Frontal cortex (tissue), 4 donors: ENCODE measurements around the gene ZSCAN22. TPM values are rescaled to one million over a fixed set of nuclear protein-coding genes. Genes with fewer than 3 reads are reported as not detected.

Source experiments
- DNase-seq, 2 donors: peaks; one replicate each; pipeline ENCODE4 v3.0.0; 2012; ENCODE audit warnings: low spot score in 2 of 2
- FAIRE-seq: peaks from 2 replicates; lab custom pipeline; 2012; peaks lifted over from hg19 to GRCh38; lab: Jason Lieb, UNC
- total RNA-seq: library from RNA; depleted of rRNA; stranded (reverse); fragments of >200 nt; gene quantifications from one replicate; pipeline ENCODE4 v1.2.3, GENCODE V29; 2014
- donor health status: control.
- donor health status: control.
- donor health status: control.

ZSCAN22 gene
- total RNA-seq, 1 donor from 2014 or later, result 2.0 TPM

- no peak for FAIRE-seq
- DNase-seq, result no peak
Observed at GRCh38 chr19:58350001-58350861, 23.4 kb downstream of the ZSCAN22 start.

GRCh38 chr19:58350871-58351557, 24.2 kb downstream of the ZSCAN22 start:
- FAIRE-seq (no peak), DNase-seq (no peak)

- no peak for FAIRE-seq
- DNase-seq, result no peak
Observed at GRCh38 chr19:58351558-58351878, 24.7 kb downstream of the ZSCAN22 start.

GRCh38 chr19:58351990-58352755, 25.4 kb downstream of the ZSCAN22 start:
- FAIRE-seq (no peak), DNase-seq (no peak)

GRCh38 chr19:58352760-58353671, 26.2 kb downstream of the ZSCAN22 start, which contains the start of gene A1BG:
Gene A1BG (minus strand): TSS chr19:58353492. CDS start chr19:58353437, 55 bp downstream.
- no peak for DNase-seq
- no peak for FAIRE-seq

GRCh38 chr19:58353717-58354477, 27.1 kb downstream of the ZSCAN22 start:
- FAIRE-seq (no peak), DNase-seq (no peak)

- DNase-seq, result no peak
- FAIRE-seq, result no peak
Observed at GRCh38 chr19:58354478-58355030, 27.8 kb downstream of the ZSCAN22 start.

- no peak for FAIRE-seq
- DNase-seq, result no peak
Observed at GRCh38 chr19:58355215-58355796, 28.5 kb downstream of the ZSCAN22 start.

GRCh38 chr19:58355908-58356765, 29.3 kb downstream of the ZSCAN22 start:
- no peak for FAIRE-seq
- DNase-seq, result no peak

GRCh38 chr19:58356766-58357480, 30.1 kb downstream of the ZSCAN22 start:
- DNase-seq (no peak), FAIRE-seq (no peak)

GRCh38 chr19:58357481-58358145, 30.8 kb downstream of the ZSCAN22 start:
- DNase-seq (no peak), FAIRE-seq (no peak)

- peak in 1 of 2 donors; percentile 71 for DNase-seq
- no peak for FAIRE-seq
Observed at GRCh38 chr19:58361900-58362271, 35.1 kb downstream of the ZSCAN22 start.

- no peak for FAIRE-seq
Observed at GRCh38 chr19:58362272-58362994, 35.6 kb downstream of the ZSCAN22 start, which contains the start of gene ZNF497. Gene ZNF497 (minus strand): TSS chr19:58362751. CDS start chr19:58357635, 5,116 bp downstream.

GRCh38 chr19:58364146-58364545, 37.4 kb downstream of the ZSCAN22 start:
- FAIRE-seq (no peak), DNase-seq (no peak)

More at GRCh38 chr19:58362272-58362994, 35.6 kb downstream of the ZSCAN22 start, which contains the start of gene ZNF497:
- DNase-seq, result peak; percentile 100
